ENCODE data around the gene MVB12A. TPM values are rescaled to one million over a fixed set of nuclear protein-coding genes. Genes with fewer than 3 reads are reported as not detected.

Gene MVB12A
- total RNA-seq, 1 donor from 2014 or later = 18.9 TPM

DNA sequence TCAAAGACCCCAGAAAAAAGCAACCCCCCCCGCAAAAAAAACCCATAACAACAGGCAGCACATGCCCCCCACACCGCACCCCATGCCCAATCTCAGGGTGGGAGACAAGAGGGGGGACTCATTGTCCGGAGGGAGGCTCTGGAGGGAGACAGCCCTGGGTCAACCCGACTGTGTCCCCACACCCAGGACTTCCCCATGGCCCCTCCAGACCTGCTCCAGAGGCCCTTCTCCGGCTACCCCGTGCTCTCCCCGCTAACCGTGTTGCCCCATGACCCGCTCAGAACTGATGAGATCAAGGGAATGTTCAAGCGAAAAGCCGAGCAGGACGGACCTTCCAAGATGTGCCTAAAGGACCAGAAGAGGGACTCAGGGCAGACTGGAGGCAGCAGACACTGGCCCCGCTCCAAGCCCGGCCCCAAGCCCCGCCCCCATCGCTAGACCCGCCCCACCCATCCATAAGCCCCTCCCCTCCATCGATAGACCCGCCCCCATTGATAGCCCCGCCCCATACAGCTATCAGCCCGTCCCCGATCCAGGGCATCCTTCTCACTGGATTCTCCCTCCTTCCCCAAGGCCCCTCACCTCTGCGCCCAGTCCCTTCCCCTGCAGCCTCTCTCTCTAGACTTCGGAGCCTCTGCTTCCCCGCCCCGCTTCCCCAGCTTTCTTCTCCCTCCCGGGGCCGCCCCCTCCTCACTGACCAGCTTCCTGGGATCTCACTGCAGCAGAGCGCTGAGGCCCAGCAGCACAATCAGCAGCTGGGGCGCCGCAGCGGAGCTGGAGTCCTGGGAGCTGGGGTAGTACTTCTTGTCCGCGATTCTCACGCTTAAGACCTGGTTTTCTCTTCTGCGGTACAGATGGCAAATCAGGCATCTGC, 16.6 kb upstream of the MVB12A start:
- intact Hi-C loops (cut with micrococcal nuclease) = no loop called here
- DNase-seq (no peak), ATAC-seq (peak; percentile 6)

DNA sequence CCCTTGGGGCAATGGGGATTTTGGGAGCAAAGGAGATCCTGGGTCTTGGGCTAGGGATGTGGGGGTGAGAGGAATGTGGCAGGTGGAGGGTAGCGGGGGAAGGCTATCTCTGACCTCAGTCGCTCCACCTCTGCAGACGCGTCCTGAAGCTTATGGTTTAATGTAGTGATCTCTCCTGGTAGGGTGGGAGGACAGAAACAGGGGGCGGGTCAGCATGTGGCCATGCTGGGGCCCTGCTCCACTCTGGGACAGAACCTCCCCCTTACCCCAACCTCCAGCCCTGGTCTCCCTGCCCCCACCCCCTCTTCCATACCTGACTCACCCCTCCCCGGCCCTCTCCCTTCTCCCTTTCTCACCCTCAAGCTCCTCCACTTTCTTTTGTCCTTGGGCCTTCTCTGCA, 15.8 kb upstream of the MVB12A start:
- intact Hi-C loops (cut with micrococcal nuclease) = no loop called here
- ATAC-seq (no peak), DNase-seq (no peak)

DNA sequence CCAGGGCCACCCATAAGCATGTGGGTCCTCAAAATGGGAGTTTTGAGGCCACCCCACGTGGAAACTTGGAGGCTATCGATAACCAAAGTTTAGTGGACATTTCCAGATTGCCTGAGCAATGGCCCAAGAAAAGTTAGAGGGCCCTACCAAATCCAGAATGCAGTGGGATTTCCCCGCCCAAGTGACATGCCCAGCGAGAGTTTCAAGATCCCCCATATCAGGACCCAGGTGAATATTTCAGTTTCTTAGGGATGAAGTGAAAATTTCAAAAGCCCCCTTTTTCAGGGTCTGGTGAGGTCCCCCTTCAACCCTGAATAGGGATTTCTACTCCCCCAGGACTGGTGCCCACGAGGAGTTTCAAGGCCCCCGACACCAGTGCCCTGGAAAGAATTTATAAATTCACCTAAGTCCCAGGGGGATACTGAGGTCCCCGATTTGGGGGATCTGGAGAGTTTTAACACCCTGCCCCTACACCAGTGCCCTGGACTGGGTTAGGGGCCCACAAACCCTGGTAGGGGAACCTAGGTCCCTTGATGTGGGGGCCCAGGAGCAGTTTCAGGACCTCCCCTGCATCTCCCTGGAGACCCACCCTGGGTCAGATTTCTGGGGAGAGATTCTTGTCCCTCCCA, 15.1 kb upstream of the MVB12A start:
- no peak for DNase-seq
- ATAC-seq = no peak
- intact Hi-C loops (cut with micrococcal nuclease) = no loop called here

DNA sequence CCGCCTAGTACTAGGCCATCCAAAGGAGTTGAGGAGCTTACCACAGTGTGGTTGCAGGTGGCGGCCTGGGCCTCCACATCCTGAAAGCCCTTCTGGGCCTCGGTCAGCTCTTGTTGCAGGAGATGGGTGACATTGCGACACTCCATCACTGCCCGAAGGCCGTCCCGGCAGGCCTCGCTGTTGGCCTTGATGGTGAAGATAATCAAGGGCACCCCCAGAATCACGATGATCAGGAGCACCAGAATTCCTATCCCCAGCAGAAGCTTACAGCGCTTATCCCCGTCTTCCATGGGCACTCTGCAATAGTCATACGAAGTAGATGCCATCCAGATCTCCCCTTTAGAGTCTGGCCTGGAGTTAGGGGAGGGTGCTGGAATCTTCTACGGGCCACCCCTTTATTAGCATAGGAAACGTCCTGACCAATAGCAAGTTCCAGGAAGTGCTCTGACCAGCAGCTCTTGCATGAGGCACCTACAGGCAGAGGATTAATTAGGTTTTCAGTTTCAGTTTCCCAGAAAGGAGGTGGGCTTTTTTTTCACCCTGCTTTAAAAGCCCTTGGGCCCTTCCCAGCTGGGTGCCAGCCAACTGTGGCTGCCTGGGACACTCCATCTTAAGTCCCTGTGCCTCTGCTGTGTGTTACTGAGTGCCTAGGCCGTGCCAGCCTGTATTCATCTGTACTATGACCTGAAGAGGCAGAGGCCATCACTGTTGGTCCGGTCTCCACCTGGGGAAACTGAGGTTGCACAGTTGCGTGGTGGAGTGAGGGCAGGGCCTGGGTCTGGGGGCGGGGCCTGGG, 14.4 kb upstream of the MVB12A start, which contains the start of gene BST2:
TSS of gene BST2 (minus strand) at position 381 of the 796 bp plus-strand sequence. CDS start at position 326, 55 bp downstream.
- DNase-seq (peak; percentile 62), ATAC-seq (peak; percentile 93)

DNA sequence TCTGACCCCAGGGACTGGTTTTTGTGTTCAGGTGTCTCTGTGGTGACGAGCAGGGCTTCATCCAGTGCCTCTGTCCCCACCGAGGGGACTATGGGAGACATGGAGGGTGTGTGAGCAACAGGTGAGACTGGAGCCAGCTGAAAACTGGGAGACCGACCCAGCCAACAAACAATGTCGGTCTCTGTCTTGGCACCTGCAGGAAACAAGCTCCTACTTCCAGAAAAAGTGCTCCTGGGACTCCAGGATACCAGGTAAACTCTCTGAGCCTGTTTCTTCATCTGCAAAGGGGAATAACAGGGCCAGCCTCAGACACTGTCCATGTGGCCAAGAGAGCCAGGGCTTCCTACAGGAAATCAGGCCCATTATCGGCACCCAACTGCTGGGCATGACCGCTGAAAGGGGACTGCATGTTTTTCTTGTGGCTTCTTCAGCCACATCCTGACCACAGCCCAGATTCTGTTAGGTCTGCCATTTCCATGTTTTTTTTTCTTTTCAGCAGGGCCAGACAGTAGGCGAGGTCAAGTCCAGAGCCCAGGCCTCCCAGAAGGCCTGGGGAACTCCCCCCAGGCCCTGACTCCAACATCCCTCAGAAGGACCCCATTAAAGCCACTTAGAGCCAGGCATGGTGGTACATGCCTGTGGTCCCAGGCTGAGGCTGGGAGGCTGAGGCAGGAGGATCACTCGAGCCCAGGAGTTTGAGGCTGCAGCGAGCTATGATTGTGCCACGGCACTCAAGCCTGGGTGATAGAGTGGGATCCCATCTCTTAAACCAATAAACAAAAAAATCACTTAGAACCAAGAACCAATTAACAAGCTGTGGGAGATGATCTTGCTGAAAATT, 13.6 kb upstream of the MVB12A start:
- no peak for ATAC-seq
- intact Hi-C loops (cut with micrococcal nuclease) = no loop called here

More for the DNA sequence above, 14.4 kb upstream of the MVB12A start, which contains the start of gene BST2:
- intact Hi-C loops (cut with micrococcal nuclease) = no loop called here

DNA sequence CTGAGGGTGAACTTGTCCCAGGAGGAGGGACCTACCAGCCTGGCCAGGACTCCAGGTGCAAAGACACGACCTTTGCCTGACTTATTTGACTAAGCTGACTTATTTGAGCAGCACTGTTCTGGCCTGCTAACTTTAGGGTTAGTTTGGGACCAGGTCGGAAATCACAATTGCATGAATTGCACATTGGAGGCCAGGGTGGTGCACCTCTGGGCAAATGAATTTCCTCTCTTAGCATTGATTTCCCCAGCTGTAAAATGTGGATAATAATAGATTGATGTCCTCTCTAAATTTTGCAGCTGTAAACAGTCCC, 13.0 kb upstream of the MVB12A start:
- ATAC-seq = no peak
- intact Hi-C loops (cut with micrococcal nuclease) = no loop called here
- DNase-seq = no peak

More for the DNA sequence above, 13.6 kb upstream of the MVB12A start:
- no peak for DNase-seq

DNA sequence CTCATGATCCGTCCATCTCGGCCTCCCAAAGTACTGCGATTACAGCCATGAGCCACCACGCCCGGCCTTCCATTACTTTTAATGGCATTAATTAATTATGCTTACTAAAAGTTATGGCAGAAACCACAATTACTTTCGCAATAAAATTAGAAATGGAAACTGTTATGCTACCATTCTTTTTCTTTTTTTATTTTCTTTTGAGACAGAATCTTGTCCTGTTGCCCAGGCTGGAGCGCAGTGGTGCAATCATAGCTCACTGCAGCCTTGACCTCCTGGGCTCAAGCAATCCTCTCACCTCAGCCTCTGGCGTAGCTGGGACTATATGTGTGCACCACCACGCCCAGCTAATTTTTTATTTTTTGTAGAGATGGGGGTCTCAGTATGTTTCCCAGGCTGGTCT, 9.9 kb upstream of the MVB12A start:
- intact Hi-C loops (cut with micrococcal nuclease) = no loop called here
- ATAC-seq (no peak), DNase-seq (no peak)

DNA sequence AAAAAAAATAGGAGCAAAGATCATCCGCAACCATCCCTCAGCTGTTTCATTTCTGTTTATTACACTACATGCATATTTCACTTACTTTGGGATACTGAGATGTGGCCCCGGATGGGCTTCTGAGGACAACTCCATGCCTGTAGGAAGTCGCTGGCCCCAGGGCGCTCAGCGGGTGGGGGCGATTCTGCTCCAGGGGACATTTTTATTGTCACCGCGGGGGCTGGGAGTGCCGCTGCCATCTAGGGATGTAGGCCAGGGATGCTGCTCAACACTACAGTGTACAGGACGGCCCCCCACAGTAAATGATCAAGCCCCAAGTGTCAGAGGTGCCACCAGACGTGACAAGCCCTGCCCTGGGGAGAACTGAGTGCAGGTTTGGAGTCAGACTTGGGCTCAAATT, 8.0 kb upstream of the MVB12A start:
- ATAC-seq (no peak), DNase-seq (no peak)
- intact Hi-C loops (cut with micrococcal nuclease) = no loop called here

DNA sequence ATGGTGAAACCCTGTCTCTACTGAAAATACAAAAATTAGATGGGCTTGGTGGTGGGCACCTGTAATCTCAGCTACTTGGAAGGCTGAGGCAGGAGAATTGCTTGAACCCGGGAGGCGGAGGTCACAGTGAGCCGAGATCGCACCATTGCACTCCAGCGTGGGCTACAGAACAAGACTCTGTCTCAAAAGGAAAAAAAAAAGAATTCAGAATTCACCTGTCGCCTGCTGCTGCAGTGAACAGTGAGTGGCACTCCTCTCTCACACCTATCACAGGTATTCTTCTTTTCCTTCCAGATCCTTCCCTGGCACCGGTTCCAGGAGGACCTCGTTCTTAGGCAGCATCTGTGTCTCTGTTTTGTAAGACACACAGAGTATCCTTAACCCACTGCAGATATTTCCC, 5.8 kb upstream of the MVB12A start:
- ATAC-seq = no peak
- no peak for DNase-seq
- intact Hi-C loops (cut with micrococcal nuclease) = no loop called here

DNA sequence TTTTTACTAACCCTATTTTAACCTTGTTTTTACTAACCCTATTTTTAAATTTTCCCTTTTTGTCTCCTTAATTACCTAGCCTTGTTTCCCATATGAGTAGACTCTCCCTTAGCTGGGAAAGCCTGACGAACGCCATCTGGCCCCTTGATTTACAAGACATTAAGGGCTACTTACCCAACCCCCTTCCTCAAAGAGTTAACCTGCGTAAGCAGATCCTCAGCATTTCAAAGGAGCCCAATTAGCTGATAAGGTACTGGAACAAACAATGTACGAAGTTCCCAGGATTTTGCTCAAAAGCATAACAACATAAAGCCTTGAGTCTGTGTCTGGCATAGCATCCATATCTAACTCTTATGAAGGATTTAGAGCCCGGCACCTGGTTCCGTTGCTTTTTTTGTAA, 4.7 kb upstream of the MVB12A start:
- intact Hi-C loops (cut with micrococcal nuclease) = no loop called here
- no peak for ATAC-seq
- no peak for DNase-seq

DNA sequence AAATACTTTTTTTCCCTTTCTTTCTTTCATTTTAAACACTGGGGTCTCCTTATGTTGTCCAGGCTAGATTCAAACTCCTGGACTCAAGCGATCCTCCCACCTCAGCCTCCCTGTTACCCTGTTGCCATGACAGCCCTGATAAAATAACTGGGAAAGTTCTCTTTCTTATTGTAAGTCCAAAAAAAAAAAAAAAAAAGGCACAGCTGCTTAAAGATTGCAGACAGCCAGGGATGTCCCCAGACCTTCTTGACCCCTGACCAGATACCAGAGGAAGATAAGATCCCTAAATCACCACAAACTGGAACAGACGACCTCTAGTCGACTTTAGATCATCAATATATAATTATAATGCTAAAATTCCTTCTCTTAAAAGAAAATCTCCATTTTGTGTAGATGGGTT, 1.1 kb upstream of the MVB12A start:
- no peak for DNase-seq
- intact Hi-C loops (cut with micrococcal nuclease) = no loop called here
- no peak for ATAC-seq

DNA sequence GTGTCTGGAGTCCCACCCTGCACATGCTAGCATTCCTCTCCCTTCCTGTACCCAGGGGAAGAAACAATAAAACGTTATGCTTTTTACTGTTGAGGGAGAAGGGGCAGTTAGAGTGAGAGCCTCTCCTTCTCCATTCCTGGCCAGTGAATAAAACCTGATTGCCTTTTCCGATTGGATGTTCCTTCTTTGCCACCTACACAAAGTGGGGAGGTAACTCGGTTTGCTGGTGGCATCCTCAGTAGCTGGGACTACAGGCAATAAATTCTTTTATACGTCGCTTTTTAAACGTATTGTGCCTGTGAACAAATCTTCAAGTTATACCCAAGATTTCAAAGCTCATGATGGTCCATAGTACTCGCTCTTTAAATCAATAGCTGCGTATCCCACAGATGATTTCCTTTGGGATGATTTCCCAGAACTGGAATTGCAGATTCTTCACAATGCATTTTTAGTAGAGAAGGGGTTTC, 660 bp upstream of the MVB12A start:
- intact Hi-C loops (cut with micrococcal nuclease) = no loop called here
- no peak for DNase-seq
- no peak for ATAC-seq

DNA sequence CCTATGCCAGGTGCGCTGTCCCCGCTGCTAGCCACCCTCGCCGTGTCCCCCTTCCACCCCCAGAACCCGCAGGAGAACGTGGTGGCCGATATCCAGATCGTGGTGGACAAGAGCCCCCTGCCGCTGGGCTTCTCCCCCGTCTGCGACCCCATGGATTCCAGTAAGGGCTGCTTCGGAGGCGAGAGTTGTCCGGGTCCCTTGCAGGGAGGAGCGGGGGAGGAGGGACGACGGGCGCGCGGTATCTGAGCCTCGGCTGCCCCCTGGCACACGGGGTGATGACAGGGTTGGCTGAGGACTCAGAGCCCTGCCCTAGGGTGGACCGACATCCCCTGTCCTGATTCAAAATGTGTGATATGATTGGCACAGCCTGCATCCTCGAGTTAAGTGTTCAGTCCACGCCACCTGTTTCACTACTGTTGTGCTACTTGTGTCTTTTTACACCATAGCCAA, 653 bp downstream of the MVB12A start:
- peak; percentile 52 for DNase-seq

DNA sequence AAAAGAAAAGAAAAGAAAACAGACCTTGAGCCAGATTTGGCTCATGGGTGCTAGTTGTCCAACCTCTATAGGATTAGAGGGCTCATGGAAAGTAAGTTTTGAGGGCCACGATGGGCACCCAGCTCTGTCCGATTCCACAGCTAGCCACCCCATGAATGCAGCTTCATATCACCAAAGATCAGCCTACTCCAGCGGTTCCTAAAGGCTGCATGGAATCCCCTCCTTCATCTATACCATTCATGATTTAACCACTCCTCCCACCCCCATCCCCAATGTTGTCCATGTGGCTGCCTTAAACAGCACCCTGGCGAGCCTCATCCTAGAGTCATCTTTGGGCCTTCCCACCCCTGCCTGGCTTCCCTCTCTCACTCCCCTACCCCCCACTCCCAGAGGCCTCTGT, 2.1 kb downstream of the MVB12A start:
- DNase-seq (no peak), ATAC-seq (no peak)
- intact Hi-C loops (cut with micrococcal nuclease) = no loop called here

More for the DNA sequence above, 653 bp downstream of the MVB12A start:
- peak; percentile 40 for ATAC-seq
- intact Hi-C loops (cut with micrococcal nuclease) = no loop called here

DNA sequence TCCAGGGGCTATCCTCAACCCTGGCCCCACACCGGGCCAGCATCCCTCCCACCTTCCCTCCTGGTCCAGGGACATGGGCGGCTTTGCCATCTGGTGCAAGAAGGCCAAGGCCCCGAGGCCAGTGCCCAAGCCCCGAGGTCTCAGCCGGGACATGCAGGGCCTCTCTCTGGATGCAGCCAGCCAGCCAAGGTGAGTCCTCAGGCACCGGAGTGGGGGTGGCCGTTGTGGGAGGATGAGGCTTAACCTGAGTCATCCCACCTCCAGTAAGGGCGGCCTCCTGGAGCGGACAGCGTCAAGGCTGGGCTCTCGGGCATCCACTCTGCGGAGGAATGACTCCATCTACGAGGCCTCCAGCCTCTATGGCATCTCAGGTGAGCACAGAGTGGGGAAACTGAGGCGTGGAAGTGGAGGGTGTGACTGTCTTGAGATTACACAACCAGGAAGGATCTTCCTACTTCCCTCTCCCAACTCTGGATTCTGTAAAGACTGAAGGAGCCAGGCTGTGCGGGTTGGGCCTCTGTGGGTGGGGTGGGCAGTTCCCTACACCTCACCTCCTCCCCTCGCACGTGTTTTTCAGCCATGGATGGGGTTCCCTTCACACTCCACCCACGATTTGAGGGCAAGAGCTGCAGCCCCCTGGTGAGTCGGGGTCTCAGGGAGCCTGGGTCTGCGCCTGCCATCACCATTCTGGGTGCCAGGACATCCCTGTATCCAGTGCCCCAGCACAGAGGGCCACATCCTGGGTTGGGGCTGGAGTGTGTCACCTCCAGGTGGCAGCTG, 3.8 kb downstream of the MVB12A start:
- no peak for DNase-seq
- no peak for ATAC-seq
- intact Hi-C loops (cut with micrococcal nuclease) = no loop called here

DNA sequence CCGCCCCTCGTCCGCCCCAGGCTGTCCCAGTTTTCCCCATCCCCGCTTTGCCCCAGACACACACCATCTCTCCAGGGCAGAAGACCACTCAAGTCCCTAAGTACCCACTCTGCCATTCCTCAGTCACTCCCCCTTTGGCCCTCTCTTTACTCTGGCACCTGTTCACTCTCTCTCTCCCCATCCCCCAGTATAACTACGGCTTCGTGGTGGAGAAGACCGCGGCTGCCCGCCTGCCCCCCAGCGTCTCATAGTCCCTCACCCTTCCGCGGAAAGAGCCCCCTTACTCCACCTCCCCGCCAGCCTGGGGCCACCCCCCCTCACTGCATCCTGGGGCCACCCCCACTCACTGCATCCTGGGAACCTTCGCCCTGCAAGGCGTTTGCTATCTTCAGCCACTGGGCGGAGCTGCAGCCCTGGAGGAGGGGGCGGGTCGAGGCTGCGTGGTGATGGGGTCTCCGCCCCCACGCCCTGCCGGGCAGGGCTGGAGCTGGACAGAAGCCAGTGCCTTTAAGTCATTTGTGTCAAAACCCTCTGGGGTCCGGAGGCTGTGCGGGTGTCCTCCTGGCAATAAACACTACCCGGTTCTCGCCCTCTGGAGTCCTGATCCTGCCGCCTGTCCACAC, 5.0 kb downstream of the MVB12A start:
- DNase-seq (peak; percentile 50), ATAC-seq (peak; percentile 40)
- intact Hi-C loops (cut with micrococcal nuclease) = no loop called here

DNA sequence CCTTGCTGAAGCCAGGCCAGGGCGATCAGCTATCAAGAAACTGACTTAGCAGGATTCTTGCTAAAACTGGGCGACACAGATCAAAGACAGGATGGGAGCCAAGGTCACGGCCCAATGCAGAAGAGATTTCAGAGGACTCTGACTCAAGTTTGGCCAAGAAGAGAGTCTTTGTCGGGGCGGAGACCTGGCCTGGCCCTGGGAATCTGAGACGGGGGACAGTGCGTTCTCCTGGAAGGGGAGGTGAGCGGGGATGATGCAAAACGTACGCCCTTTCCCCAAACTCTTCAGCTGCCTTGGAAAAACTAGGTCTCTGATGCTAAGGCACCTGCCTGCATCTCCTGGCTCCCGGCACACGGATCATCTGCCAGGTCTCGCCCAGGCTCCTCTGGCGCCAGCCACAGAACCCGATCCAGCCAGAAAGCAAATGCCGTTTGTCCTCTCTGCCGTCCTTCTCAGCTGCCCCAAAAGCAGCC, 9.8 kb downstream of the MVB12A start:
- intact Hi-C loops (cut with micrococcal nuclease) = no loop called here
- ATAC-seq (no peak), DNase-seq (no peak)

DNA sequence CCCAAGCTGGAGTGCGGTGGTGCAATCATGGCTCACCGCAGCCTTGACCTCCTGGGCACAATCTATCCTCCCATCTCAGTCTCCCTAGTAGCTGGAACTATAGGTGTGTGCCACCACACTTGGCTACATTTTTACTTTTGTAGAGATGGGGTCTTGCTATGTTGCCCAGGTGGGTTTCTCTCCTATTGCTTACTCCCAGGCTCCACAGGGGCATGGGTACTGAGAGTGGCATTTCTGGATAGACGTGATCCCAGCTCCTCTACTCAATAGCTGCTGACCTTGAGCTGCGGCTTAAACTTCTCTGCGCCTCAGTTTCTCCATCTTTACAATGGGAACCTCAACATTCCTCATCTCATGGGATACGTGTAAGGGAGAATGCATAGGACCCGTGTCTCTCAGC, 11.6 kb downstream of the MVB12A start:
- intact Hi-C loops (cut with micrococcal nuclease) = no loop called here
- ATAC-seq = no peak
- DNase-seq = no peak
